Activated CD8-positive, alpha-beta memory T cell treated with anti-CD3 and anti-CD28 coated beads, Interleukin-2, amount 10 ng/mL, durations not matched to agents 7 days and 5 days (primary cell): ENCODE data around the gene SERPINA10. TPM values are rescaled to one million over a fixed set of nuclear protein-coding genes. Genes with fewer than 3 reads are reported as not detected.

Source experiments
- ATAC-seq: fragments of 150-1000 bp; cut with Tn5 transposase; one replicate; pipeline ENCODE4 v1.10.0; 2021; ENCODE audit warnings: moderate library complexity
- CTCF ChIA-PET: fragments of 350-600 bp; sonication (Branson Sonifier 250); formaldehyde crosslinking; loops from one replicate; lab custom pipeline; 2021; ENCODE audit warnings: antibody characterized with exemption; lab: Charles Lee
- DNase-seq: peaks from one replicate; pipeline ENCODE4 v3.0.0-alpha.2; 2020
- H3K27ac Mint-ChIP-seq: one replicate; pipeline ENCODE4 v1.8.0; 2021; ENCODE audit warnings: mild to moderate bottlenecking, mixed read lengths
- H3K27me3 Mint-ChIP-seq: one replicate; pipeline ENCODE4 v1.8.0; 2021; ENCODE audit warnings: mixed read lengths
- H3K36me3 Mint-ChIP-seq: one replicate; pipeline ENCODE4 v1.8.0; 2021; ENCODE audit warnings: mild to moderate bottlenecking, mixed read lengths
- H3K4me1 Mint-ChIP-seq: one replicate; pipeline ENCODE4 v1.8.0; 2021; ENCODE audit warnings: mixed read lengths
- H3K4me3 Mint-ChIP-seq: one replicate; pipeline ENCODE4 v1.8.0; 2021; ENCODE audit warnings: mild to moderate bottlenecking, moderate library complexity, mixed read lengths
- H3K9me3 Mint-ChIP-seq: one replicate; pipeline ENCODE4 v1.8.0; 2022; ENCODE audit warnings: low read depth, mixed read lengths
- total RNA-seq, 2 experiments: library from RNA; stranded (reverse); gene quantifications; one replicate each; pipeline ENCODE4 v1.2.3, GENCODE V29; 2021

Gene SERPINA10
- total RNA-seq, 2 experiments from 2014 or later, result not detected

GRCh38 chr14:94328196-94328595 lies 35.1 kb upstream of the SERPINA10 start:
- ATAC-seq (no peak), DNase-seq (no peak)
- no peak overlapping the region for H3K4me3 Mint-ChIP-seq
- H3K4me1 Mint-ChIP-seq, result no peaks in the 10 kb centered on the region
- CTCF ChIA-PET, result no interaction called here
- H3K9me3 Mint-ChIP-seq, result no peaks in the 10 kb centered on the region
- H3K36me3 Mint-ChIP-seq, result no peaks in the 10 kb centered on the region
- peaks cover 22% of the 10 kb centered on the region for H3K27me3 Mint-ChIP-seq
- H3K27ac Mint-ChIP-seq, result no peak overlapping the region

DNA sequence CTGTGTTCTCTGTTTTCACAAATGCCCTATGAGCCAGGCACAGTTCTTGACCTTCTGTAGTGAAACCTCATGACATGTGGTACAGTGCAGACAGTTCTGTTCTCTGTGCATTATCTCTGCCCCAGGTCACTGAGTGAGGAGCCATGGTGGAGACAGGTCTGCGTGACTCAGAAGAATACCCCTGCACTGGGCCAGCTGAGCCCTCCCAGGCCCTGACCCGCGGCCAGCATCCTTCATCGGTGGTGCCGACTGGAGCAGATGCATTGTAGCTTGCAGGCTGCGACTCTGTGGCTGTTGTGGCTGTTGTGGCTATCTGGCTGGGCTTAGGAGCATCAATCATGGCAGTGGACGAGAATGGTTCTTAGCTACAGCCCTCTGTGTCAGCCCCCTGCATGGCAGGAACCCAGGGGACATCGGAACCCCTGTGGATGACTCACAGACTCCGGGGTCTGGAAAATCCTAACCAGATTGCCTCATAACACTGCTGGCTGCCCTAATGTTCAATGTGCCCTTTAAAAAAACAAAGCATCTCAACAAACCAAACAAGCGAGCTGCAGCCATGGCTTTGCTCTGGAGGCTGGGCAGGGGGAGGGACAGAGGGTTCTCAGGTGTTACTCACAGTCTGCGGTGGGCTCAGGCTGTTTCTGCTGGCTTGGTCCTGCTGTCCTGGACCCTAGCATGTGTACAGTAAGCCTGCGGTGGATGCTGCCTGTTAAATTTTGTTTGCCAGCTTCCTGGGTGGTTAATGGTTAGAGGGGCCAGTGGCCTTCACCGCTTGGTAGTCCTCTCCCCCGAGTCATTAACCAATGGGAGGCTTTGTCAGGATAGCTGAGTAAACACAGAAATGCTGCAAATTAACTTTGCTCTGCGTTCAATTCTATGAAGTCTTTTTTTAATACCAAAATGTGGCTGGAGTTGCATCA lies 29.8 kb upstream of the SERPINA10 start, which contains the start of gene SERPINA6:
Gene SERPINA6, minus strand, starts transcription at position 689 of the 923 bp plus-strand sequence. CDS start 8,688 bp downstream, outside the sequence.
- Mint-ChIP-seq H3K27me3 (peaks cover 3% of the 10 kb centered on the region), H3K36me3 (no peaks in the 10 kb centered on the region), H3K4me1 (no peaks in the 10 kb centered on the region), H3K9me3 (no peaks in the 10 kb centered on the region), H3K27ac (no peak within 1 kb of the TSS), H3K4me3 (no peak within 1 kb of the TSS)
- ATAC-seq (no peak), DNase-seq (no peak)
- CTCF ChIA-PET, result no interaction called here

DNA sequence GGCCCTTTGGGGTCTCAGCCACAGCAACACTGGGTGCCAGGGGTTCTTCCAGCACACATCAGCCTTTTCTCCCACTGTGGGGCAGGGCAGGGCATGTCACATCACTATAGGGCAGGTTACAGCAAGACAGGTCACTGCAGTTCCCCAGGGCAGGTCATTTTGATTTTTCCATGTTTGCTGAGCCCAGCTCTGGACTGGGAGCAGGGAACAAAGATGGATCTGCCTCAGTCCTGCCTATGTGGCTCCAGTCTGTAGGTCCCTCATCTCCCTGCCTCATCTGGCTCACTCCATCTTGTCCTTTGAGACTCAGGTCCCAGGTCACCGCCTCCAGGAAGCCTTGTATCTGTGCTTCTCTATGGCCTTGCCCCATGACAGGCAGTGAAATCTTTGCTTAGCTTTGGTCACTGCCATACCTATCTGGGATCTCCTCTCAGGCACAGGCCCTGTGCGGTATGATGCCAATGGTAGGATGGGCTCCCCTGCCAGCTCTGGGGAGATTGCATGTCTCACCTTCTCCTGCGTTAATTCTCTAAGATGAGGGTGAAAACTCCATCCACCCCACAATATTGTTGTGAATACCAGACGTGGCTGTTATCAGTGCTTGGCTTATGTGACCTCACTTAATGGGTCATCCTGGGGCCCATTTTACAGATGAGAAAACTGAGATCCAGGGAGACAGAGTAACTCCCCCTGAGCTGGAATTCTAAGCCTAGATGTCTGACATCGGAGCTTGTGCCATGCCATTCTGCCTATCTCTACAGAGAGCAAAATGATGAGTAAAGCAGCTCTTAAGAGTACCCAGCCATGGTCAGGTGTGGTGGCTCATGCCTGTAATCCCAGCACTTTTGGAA lies 28.6 kb upstream of the SERPINA10 start:
- CTCF ChIA-PET, result no interaction called here
- no peak for ATAC-seq
- Mint-ChIP-seq H3K27ac (no peak overlapping the region), H3K27me3 (peaks cover 5% of the 10 kb centered on the region), H3K36me3 (no peaks in the 10 kb centered on the region), H3K9me3 (no peaks in the 10 kb centered on the region), H3K4me1 (no peaks in the 10 kb centered on the region), H3K4me3 (no peak overlapping the region)
- DNase-seq, result no peak

DNA sequence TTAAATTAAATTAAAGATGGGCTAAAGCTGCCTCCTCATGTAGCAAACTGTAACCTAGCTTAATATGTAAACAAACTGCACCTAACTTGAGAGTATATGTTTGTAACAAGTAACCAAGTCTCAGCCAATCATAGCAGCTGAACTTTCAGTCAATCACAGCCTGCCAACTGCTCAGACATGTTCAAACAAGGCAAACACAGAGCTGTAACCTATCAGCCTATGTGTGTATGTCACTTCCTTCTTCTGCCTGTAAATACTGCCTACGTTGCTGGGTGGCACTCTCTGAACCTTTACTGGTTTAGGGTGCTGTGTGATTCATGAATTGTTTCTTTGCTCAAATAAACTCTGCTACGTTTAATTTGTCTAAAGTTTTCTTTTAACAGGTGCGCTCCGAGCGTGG lies 27.2 kb upstream of the SERPINA10 start:
- no peak overlapping the region for H3K4me3 Mint-ChIP-seq
- ATAC-seq (no peak), DNase-seq (no peak)
- H3K27me3 Mint-ChIP-seq, result peaks cover 5% of the 10 kb centered on the region
- CTCF ChIA-PET, result no interaction called here
- H3K4me1 Mint-ChIP-seq, result no peaks in the 10 kb centered on the region
- no peaks in the 10 kb centered on the region for H3K36me3 Mint-ChIP-seq
- H3K9me3 Mint-ChIP-seq, result peaks cover 2% of the 10 kb centered on the region
- no peak overlapping the region for H3K27ac Mint-ChIP-seq

DNA sequence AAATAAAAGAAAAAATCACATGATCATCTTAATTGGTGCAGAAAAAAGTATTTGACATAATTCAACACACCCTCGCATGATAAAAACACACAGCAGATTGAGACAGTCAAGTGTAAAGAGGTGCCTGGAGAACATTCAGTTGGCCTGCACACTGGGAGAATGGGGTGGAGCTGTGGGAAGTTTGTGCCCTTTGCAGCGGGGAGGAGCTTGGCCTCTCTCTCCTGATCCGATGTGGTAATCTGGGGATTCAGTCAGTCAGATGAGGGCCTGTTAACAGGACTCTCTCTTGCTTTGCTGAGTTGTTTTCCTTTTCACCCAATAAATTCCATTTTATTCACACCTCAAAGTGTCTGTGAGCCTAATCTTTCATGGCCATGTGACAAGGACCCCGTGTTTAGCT lies 24.2 kb upstream of the SERPINA10 start:
- DNase-seq (no peak), ATAC-seq (no peak)
- Mint-ChIP-seq H3K4me1 (no peaks in the 10 kb centered on the region), H3K27ac (no peak overlapping the region), H3K4me3 (no peak overlapping the region), H3K36me3 (no peaks in the 10 kb centered on the region), H3K27me3 (peaks cover 5% of the 10 kb centered on the region), H3K9me3 (peaks cover 2% of the 10 kb centered on the region)
- CTCF ChIA-PET, result no interaction called here

GRCh38 chr14:94316692-94317091 lies 23.6 kb upstream of the SERPINA10 start:
- no peak for DNase-seq
- CTCF ChIA-PET, result no interaction called here
- Mint-ChIP-seq H3K9me3 (peaks cover 2% of the 10 kb centered on the region), H3K27ac (no peak overlapping the region), H3K4me3 (no peak overlapping the region), H3K27me3 (peaks cover 5% of the 10 kb centered on the region), H3K36me3 (no peaks in the 10 kb centered on the region), H3K4me1 (no peaks in the 10 kb centered on the region)
- no peak for ATAC-seq

- Mint-ChIP-seq H3K9me3 (peaks cover 2% of the 10 kb centered on the region), H3K27ac (no peak overlapping the region), H3K4me3 (no peak overlapping the region), H3K4me1 (no peaks in the 10 kb centered on the region), H3K27me3 (peaks cover 5% of the 10 kb centered on the region), H3K36me3 (no peaks in the 10 kb centered on the region)
- DNase-seq (no peak), ATAC-seq (no peak)
- CTCF ChIA-PET, result no interaction called here
Measured at GRCh38 chr14:94314890-94315289, 21.8 kb upstream of the SERPINA10 start.

GRCh38 chr14:94313991-94314655 lies 21.1 kb upstream of the SERPINA10 start:
- Mint-ChIP-seq H3K27me3 (peaks cover 5% of the 10 kb centered on the region), H3K9me3 (peaks cover 2% of the 10 kb centered on the region), H3K27ac (no peak overlapping the region), H3K36me3 (no peaks in the 10 kb centered on the region), H3K4me3 (no peak overlapping the region), H3K4me1 (no peaks in the 10 kb centered on the region)
- CTCF ChIA-PET, result no interaction called here
- ATAC-seq (no peak), DNase-seq (no peak)

- peaks cover 3% of the 10 kb centered on the region for H3K27me3 Mint-ChIP-seq
- no peak overlapping the region for H3K27ac Mint-ChIP-seq
- ATAC-seq, result no peak
- no peaks in the 10 kb centered on the region for H3K36me3 Mint-ChIP-seq
- no peak overlapping the region for H3K4me3 Mint-ChIP-seq
- no peak for DNase-seq
- H3K4me1 Mint-ChIP-seq, result no peaks in the 10 kb centered on the region
- CTCF ChIA-PET, result no interaction called here
- H3K9me3 Mint-ChIP-seq, result peaks cover 5% of the 10 kb centered on the region
Measured at GRCh38 chr14:94312481-94313246, 19.6 kb upstream of the SERPINA10 start.

- DNase-seq, result no peak
- Mint-ChIP-seq H3K27me3 (no peaks in the 10 kb centered on the region), H3K27ac (no peak overlapping the region), H3K4me1 (peaks cover 1% of the 10 kb centered on the region), H3K36me3 (no peaks in the 10 kb centered on the region), H3K9me3 (peaks cover 9% of the 10 kb centered on the region), H3K4me3 (no peak overlapping the region)
- ATAC-seq, result no peak
- CTCF ChIA-PET, result no interaction called here
Measured at GRCh38 chr14:94310248-94310647, 17.2 kb upstream of the SERPINA10 start.

- Mint-ChIP-seq H3K9me3 (peaks cover 9% of the 10 kb centered on the region), H3K27ac (no peak overlapping the region), H3K36me3 (no peaks in the 10 kb centered on the region), H3K27me3 (no peaks in the 10 kb centered on the region), H3K4me3 (no peak overlapping the region), H3K4me1 (peaks cover 1% of the 10 kb centered on the region)
- CTCF ChIA-PET, result no interaction called here
- DNase-seq (no peak), ATAC-seq (no peak)
Measured at GRCh38 chr14:94309721-94310120, 16.7 kb upstream of the SERPINA10 start.

- CTCF ChIA-PET, result no interaction called here
Measured at GRCh38 chr14:94307410-94307992, 14.4 kb upstream of the SERPINA10 start.

More at GRCh38 chr14:94307410-94307992, 14.4 kb upstream of the SERPINA10 start:
- Mint-ChIP-seq H3K27me3 (no peaks in the 10 kb centered on the region), H3K36me3 (no peaks in the 10 kb centered on the region), H3K27ac (no peak overlapping the region), H3K4me3 (no peak overlapping the region), H3K4me1 (peaks cover 1% of the 10 kb centered on the region), H3K9me3 (peaks cover 9% of the 10 kb centered on the region)
- no peak for DNase-seq
- no peak for ATAC-seq
